Measurements from ENCODE around the gene NOXA1.

NOXA1 gene

GRCh38 chr9:137387891-137388560, 35.2 kb upstream of the NOXA1 start:
- DNase-seq = no peak

DNA sequence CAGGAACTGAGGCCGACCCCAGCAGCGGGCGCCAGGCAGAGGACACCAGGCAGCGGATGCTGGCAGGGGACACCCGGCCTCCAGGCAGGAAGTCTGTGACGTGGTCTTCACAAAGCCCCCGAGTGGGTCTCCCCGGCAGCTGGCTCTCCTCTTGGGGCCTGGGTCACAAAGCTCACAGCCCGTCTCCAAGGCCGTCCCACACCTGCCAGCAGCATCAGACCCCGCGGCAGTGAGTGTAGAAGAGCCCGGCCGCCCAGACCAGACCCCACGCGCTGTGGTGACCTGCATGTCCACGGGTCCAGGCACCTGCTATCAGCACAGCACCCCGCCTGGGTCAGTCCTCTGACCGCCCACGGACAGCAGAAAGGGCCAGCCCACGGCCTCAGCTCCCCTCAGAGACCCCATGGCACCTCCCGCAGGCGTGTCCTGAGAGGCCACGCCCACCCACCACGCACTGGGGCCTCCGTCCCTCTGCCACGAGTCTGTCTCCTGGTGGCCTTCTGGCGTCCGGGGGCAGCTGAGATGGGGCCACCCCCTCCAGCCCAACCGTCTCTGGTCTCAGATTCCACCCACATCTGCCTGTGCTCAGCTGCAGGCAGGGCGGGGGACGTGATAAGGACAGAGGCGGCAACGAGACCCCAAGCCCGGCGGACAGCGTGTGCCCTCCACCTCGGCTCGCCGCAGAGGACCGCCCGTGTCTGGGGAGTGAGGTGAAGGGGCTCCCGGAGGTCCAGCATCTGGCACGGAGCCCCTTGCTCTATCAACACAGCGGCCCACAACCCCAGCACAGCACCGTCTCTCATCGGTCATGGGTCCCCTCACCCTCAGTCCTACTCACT, 34.4 kb upstream of the NOXA1 start:
- DNase-seq = no peak

GRCh38 chr9:137389428-137389746, 33.8 kb upstream of the NOXA1 start:
- no peak for DNase-seq

GRCh38 chr9:137390553-137391410, 32.4 kb upstream of the NOXA1 start:
- DNase-seq = no peak

DNA sequence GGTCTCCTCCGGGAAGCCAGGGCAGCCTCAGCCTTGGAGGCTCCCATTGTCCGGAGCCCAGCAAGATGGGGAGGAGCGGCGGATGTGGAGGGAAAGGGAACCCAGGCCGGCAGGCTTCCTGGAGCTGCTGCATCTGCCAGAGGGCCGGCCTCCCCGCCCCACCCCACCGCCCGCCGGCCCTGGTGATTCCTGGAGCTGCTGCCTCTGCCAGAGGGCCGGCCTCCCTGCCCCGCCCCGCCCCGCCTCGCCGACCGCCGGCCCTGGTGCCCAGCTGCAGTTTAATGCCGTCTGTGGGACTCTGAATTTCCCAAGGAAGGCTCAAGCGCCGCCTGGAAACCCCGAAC, 31.8 kb upstream of the NOXA1 start:
- no peak for DNase-seq

GRCh38 chr9:137392232-137393007, 30.8 kb upstream of the NOXA1 start:
- no peak for DNase-seq

DNA sequence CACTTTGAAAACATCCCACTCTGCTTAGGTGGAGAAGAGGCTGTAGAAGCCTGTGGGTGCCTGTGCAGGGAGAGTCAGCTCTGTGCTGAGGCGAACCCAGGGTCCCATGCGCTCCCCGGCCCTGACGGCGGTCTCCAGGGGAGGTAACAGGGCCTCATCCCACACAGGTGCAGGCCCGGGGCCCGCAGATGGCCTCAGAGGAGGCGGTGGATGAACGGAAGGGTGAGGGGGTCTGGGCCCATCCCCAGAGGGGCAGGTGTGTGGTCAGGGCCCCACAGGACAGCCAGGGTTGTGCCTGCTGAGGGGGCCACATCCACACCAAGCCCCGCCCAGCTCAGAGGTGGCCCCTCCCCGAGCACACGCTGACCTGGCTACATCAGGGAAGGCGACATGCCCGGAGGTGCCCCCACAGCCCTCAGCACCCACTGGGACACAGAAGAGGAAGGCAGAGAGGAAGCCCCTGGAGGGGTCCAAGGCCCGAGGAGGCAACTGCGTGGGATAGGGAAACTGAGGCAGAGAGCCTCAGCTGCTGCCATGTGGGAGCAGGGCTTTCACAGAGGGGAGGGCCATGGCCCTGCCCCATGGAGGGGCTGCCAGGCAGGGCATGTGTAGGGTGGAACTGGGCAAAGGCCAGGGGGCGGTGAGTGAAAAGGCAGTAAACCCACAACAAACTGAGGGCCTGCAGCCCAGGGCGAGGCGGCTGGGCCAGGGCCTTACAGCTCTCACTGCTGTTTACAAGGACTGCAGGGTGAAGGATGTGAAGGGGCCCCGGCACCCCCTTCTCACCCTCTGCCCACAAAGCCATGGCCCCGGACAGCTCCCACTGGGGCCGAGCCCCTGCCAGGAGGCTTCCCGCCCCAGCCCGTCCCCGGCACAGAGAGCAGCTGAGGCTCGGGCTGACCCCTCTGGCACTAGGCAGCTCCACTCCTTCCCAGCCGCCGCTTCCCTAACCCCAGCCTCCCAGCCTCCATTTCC, 29.7 kb upstream of the NOXA1 start:
- no peak for DNase-seq

GRCh38 chr9:137394866-137395665, 28.1 kb upstream of the NOXA1 start:
- DNase-seq = no peak

DNA sequence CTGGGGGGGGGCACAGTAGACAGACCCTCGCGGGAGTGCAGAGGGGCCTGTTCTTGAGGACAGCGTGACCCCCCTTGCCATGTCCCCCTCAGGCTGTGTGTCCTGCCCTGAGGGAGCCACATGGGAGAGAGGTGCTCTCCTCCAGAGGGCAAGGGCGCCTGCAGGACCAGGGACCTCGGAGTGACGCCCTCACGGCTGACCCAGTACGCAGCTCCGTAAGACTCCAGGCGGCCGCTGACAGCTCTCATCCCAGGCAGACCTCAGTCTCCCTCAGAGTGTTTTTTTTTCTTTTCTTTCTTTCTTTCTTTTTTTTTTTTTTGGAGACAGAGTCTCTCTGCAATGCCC, 27.6 kb upstream of the NOXA1 start:
- DNase-seq = no peak

DNA sequence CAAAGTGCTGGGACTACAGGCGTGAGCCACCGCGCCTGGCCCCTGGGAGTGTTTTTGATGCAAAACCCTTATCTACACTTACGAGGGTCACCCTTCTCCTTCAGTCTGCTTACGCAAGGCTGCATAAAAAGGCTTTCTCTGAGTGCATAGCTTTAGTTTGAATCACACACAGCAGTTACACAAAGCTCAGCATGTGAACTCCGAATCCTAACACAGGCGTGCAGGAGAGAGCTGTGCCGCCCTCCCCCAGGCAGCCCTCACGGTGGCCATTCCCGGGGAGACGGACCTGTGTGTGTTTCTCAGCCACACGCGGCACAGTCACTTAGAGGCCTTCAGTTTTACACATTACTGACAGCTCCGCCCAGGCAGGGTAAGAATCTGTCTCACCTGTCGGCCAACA, 27.0 kb upstream of the NOXA1 start:
- DNase-seq = no peak

- no peak for DNase-seq
These were observed 26.4 kb upstream of the NOXA1 start for GRCh38 chr9:137396634-137397367.

- DNase-seq = no peak
These were observed 25.3 kb upstream of the NOXA1 start for GRCh38 chr9:137397675-137398423.

- no peak for DNase-seq
These were observed 24.4 kb upstream of the NOXA1 start for GRCh38 chr9:137398561-137399468.

- DNase-seq = no peak
These were observed 20.4 kb upstream of the NOXA1 start for GRCh38 chr9:137402746-137403145.

DNA sequence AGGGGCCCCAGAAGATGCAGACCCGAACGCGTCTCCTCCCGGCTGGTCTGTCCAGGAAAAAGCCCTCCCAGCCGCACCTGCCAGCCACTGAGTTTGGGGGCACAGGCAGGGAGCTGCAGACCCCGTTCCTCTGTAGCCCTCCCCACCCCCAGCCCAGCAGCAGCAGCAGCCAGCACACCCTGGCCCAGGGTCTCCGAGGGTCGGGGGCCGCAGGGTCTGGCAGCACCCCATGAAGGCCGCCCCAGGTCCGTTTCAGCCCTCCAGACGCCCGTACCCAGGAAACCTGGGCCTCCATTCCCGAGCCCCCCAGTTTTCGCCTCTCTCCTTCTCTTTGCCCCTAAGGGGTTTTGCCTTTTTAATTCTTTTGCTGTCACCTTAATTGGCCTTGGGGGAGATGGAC, 19.9 kb upstream of the NOXA1 start:
- DNase-seq = no peak

GRCh38 chr9:137404961-137405567, 18.1 kb upstream of the NOXA1 start:
- DNase-seq = no peak

- DNase-seq = no peak
These were observed 17.5 kb upstream of the NOXA1 start for GRCh38 chr9:137405677-137406081.
